Measurements from ENCODE around the gene COL23A1.

Gene COL23A1

DNA sequence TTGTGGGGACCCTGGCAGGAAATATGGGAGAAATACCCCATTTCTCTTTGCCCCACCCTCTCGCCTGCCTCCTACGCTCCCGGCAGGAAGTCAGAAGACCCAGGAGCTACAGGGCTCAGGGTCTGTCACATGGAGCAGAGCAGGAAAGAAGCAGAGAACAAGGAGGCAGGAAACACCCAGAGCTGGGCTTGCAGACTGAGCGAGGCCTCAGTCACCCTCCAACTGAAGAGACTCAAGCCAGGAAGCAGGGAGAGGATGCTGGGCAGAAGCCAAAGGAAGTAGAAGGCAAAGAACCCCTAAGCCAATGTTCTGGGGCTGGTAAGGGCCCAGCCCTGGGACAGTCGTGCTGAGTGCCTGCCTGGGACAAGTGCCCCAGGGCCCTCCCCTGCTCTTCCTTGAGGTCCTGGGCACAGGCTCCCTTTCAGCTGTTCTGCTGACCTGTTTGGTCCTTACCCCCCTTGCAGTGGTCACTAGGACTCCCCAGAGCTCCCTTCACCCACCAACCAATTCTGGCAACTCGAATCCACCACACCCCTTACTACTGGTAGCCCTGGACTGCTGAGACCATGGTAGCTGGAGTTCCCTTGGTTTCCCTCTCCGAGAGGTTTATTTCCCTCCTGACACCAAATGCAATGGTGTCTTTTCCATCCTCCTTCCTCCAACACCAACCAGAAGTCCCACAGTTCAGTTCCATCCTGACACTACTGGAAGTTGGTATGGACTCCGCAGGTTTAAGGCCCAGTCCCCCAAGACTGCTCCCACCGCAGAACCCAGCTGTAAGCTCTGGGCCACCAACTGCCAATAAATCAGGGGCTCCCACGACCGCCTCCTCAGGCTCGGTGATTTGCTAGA, 157.5 kb downstream of the COL23A1 start:
- H3K9me3 ChIP-seq (ENCODE audit: low read length): no peaks in the 10 kb centered on the region
- H3K4me3 ChIP-seq (ENCODE audit: low read depth in 1 of 2, low read length in 2 of 2): no peak overlapping the region
- no peak overlapping the region for H3K27ac ChIP-seq (ENCODE audit: low read depth, low read length)
- no peak overlapping the region for H3K9ac ChIP-seq (ENCODE audit: low read length)
- peaks cover 7% of the 10 kb centered on the region for H3K4me1 ChIP-seq (ENCODE audit: insufficient read depth, low read length)
- no peaks in the 10 kb centered on the region for H3K36me3 ChIP-seq (ENCODE audit: insufficient read depth, low read length)
- H3K27me3 ChIP-seq (ENCODE audit: control insufficient read depth in 1 of 2, insufficient read depth in 2 of 2, low read length in 2 of 2): peaks cover 0 to 6% of the 10 kb centered on the region in 2 donors

DNA sequence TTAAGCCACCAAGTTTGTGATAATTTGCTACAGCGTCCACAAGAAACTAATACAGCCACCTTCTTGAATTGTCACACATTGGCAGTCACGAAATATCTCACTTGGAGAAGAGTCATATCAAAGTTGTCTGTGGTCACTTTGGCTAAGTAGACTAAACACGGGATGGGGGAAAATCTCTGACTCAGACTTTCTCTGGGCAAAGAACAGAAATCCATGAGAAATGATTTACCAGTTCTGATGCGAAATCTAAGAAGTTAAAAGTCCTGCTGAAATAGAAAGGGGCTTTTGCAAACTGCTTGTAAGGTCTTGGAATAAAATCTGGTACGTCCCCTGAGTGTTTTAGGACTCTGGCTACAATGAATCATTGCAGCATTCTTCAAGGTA, 158.4 kb downstream of the COL23A1 start:
- Histone ChIP-seq H3K4me1 (ENCODE audit: insufficient read depth, low read length) (peaks cover 7% of the 10 kb centered on the region), H3K27me3 (ENCODE audit: control insufficient read depth in 1 of 2, insufficient read depth in 2 of 2, low read length in 2 of 2) (peaks cover 0 to 6% of the 10 kb centered on the region in 2 donors), H3K36me3 (ENCODE audit: insufficient read depth, low read length) (no peaks in the 10 kb centered on the region), H3K9ac (ENCODE audit: low read length) (no peak overlapping the region), H3K27ac (ENCODE audit: low read depth, low read length) (no peak overlapping the region), H3K9me3 (ENCODE audit: low read length) (no peaks in the 10 kb centered on the region), H3K4me3 (ENCODE audit: low read depth in 1 of 2, low read length in 2 of 2) (no peak overlapping the region)

DNA sequence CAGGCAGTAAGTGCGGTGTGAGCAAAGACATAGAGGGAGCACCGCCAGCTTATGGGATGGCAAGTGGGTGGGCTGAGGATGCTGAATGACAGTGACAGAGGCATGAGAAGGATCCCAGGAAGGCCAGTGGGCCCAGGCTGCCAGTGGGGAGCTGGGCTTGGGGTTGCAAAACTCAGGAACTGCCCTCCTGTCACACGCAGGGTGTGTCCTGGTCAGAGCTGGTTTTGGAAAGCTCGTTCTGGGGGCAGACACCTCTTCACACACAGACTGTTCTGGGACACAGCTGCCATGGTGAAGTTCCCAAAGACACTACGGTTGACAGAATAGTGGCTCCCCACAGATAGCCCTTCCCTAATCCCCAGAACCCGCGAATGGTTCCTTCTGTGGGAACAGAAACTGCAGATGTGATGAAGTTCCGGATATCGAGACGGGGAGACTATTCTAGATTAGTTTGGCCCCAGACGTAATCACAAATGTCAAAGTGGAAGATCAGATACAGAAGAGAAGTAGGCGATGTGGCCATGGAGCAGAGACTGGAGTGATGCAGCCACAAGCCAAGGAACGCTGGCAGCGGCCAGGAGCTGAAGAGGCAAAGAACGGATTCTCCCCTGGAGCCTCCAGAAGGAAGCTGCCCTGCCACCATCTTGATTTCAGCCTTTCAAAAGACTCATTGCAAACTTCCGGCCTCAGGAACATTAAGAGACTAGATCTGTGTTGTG, 159.0 kb downstream of the COL23A1 start:
- H3K27ac ChIP-seq (ENCODE audit: low read depth, low read length): no peak overlapping the region
- H3K4me3 ChIP-seq (ENCODE audit: low read depth in 1 of 2, low read length in 2 of 2): no peak overlapping the region
- peaks cover 0 to 6% of the 10 kb centered on the region in 2 donors for H3K27me3 ChIP-seq (ENCODE audit: control insufficient read depth in 1 of 2, insufficient read depth in 2 of 2, low read length in 2 of 2)
- no peaks in the 10 kb centered on the region for H3K36me3 ChIP-seq (ENCODE audit: insufficient read depth, low read length)
- H3K9me3 ChIP-seq (ENCODE audit: low read length): no peaks in the 10 kb centered on the region
- no peak overlapping the region for H3K9ac ChIP-seq (ENCODE audit: low read length)
- peaks cover 7% of the 10 kb centered on the region for H3K4me1 ChIP-seq (ENCODE audit: insufficient read depth, low read length)

DNA sequence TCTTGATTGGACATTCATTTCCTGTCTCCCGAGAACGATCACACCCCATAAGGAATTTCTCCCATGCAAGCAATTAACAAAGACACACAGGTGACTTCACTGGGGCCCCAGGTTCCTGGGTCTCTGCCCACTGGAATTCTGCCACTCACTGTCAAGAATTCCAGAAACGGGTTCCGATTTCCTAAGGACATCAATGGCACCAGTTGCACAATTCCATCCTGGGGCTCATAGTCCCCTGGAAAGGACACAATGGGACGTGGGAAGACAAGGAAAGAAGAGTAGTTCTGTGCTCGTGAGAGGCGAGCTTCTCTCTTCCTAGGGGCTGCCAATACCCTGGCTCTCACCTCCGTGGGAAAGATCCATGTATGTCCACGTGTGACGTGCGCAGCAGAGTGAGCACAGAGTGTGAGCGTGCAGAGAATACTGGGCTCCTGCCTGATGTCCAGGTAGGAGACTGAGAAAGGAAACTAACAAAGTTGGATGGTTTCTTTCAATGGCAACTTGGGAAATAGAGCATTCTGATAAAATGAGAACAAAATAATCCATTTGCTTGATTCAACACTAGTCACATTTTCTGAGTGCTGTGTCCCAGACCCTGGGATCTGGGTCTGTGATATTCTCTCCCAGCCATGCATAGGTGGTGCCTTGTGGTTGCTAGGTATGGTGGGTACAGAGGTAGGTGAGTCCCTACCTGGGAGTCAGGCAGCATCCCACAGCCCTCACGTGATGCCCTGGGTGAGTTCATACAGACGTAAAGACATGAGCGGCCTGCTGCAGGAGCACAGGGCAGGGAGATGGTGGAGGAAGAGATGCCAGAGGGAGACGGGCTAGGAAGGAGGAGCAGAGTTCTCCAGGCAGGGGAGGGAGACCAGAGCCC, 159.8 kb downstream of the COL23A1 start:
- peaks cover 7% of the 10 kb centered on the region for H3K4me1 ChIP-seq (ENCODE audit: insufficient read depth, low read length)

DNA sequence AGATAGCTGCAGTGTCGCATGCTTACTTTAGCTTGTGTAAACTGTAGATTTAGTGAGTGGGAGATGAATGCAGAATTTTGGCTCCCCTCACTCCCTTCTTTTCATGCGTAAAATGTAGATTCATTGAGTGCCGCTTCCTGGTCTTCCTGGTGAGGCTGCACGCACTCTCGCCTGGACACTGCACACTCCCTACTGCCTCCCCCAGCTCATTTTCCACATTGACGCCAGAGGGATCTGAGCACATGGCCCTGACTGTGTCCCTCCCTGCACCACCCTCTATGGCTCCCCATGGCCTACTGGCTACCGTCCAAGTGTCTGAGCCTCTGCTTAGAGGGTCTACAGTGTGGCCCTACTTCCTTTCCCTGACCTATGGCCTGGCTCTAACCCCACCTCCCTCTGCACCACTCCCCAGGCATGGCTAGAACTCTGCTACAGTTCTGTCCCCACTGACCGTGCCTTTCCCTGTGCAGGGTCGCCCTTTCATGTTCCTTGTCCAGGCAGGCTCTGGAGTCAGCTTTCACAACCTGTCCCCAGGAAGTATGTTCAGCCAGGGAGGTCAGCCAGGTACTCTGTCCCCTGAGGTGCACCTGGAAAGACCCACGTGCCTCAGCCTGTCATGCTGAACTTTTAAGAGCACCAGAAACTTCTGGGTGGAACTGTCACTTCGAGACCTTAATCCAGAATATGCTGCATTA, 160.6 kb downstream of the COL23A1 start:
- Histone ChIP-seq H3K27me3 (ENCODE audit: control insufficient read depth in 1 of 2, insufficient read depth in 2 of 2, low read length in 2 of 2) (peaks cover 0 to 4% of the 10 kb centered on the region in 2 donors), H3K36me3 (ENCODE audit: insufficient read depth, low read length) (no peaks in the 10 kb centered on the region), H3K4me1 (ENCODE audit: insufficient read depth, low read length) (peaks cover 7% of the 10 kb centered on the region), H3K27ac (ENCODE audit: low read depth, low read length) (no peak overlapping the region), H3K9ac (ENCODE audit: low read length) (no peak overlapping the region), H3K4me3 (ENCODE audit: low read depth in 1 of 2, low read length in 2 of 2) (no peak overlapping the region), H3K9me3 (ENCODE audit: low read length) (no peaks in the 10 kb centered on the region)

More for the DNA sequence above, 159.8 kb downstream of the COL23A1 start:
- Histone ChIP-seq H3K27me3 (ENCODE audit: control insufficient read depth in 1 of 2, insufficient read depth in 2 of 2, low read length in 2 of 2) (peaks cover 0 to 6% of the 10 kb centered on the region in 2 donors), H3K36me3 (ENCODE audit: insufficient read depth, low read length) (no peaks in the 10 kb centered on the region), H3K9ac (ENCODE audit: low read length) (no peak overlapping the region), H3K9me3 (ENCODE audit: low read length) (no peaks in the 10 kb centered on the region), H3K27ac (ENCODE audit: low read depth, low read length) (no peak overlapping the region), H3K4me3 (ENCODE audit: low read depth in 1 of 2, low read length in 2 of 2) (no peak overlapping the region)

DNA sequence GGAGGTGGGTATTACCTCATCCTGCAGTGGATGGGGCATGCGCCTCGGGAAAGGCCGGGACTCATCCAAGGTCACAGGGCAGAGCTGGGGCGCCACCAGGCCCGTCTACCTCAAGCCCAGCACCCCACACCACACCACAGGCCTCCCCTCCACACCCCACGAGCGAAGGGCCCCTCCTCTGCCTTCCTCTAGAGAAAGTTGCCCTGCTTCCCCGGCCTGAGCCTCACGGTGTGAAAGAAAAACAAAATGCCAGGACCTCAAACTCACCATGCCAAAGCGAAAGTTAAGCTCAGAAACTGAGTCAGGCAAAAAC, 161.1 kb downstream of the COL23A1 start:
- H3K36me3 ChIP-seq (ENCODE audit: insufficient read depth, low read length): no peaks in the 10 kb centered on the region
- no peak overlapping the region for H3K4me3 ChIP-seq (ENCODE audit: low read depth in 1 of 2, low read length in 2 of 2)
- H3K4me1 ChIP-seq (ENCODE audit: insufficient read depth, low read length): peaks cover 7% of the 10 kb centered on the region
- no peaks in the 10 kb centered on the region for H3K9me3 ChIP-seq (ENCODE audit: low read length)
- no peak overlapping the region for H3K27ac ChIP-seq (ENCODE audit: low read depth, low read length)
- no peak overlapping the region for H3K9ac ChIP-seq (ENCODE audit: low read length)
- no peaks in the 10 kb centered on the region for H3K27me3 ChIP-seq (ENCODE audit: control insufficient read depth in 1 of 2, insufficient read depth in 2 of 2, low read length in 2 of 2)

DNA sequence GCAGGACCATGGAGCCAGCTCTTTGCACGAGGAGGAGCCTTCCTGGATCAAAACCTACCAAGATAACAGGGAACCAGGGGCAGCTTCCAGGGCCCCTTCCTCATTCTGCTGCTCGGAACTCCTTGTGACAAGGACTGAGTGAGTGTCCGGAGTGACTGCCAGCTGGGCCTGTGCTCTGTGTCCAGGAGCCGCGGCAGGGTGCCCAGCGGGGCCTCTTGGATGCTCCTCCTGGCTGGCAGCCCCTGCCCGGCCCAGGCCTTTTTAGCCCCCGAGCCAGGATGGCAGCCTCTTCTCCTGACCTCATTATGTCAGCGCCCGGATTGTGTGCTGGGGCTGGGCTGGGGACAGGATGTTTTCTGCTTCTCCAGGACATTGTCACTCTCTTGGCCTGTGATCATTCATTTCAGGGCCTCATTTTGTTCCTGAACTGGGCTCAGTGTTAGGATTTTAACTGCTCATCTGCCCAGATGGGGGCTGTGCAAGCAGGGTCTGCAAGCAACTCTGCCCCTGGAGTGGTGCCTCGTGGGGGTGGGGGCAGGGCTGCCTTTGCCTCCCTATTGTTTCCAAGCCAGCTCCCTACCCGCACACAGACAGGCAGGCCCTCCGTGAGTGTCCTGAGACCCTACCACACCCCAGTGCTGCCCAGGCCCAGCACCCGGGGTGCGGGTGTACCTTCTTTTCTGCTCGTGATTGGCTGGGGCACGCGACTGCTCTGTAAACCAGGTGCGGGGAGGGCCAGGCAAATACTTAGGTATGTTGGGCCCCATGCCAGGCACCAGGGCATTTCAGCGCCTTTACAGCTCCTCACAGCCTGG, 161.6 kb downstream of the COL23A1 start:
- Histone ChIP-seq H3K4me1 (ENCODE audit: insufficient read depth, low read length) (peaks cover 7% of the 10 kb centered on the region), H3K27me3 (ENCODE audit: control insufficient read depth in 1 of 2, insufficient read depth in 2 of 2, low read length in 2 of 2) (no peaks in the 10 kb centered on the region), H3K9ac (ENCODE audit: low read length) (no peak overlapping the region), H3K27ac (ENCODE audit: low read depth, low read length) (no peak overlapping the region), H3K9me3 (ENCODE audit: low read length) (no peaks in the 10 kb centered on the region), H3K4me3 (ENCODE audit: low read depth in 1 of 2, low read length in 2 of 2) (no peak overlapping the region), H3K36me3 (ENCODE audit: insufficient read depth, low read length) (no peaks in the 10 kb centered on the region)

DNA sequence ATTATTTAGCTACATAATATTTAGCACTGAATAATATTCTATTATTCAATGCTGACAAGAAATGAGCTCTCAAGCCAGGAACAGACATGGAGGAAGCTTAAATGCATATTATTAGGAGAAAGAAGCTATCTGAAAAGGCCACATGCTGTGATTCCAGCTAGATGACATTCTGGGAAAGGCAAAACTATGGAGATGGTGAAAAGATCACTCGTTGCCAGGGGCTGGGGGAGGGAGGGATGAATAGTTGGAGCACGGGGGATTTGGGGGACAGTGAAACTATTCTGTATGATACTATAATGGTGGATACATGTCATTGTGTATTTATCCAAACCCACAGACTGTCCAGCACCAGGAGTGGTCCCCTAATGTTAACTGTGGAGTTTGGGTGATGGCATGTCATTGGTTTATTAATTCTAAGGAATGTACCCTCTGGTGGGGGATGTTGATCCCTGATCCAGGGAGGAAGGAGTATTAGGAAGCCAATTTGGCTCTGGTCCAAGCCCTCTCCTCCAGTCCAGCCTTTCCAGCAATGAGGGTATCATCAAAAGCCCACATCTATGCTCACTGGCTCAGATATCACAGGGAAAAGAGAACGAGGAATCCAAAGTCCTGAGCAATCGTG, 162.5 kb downstream of the COL23A1 start:
- peaks cover 7% of the 10 kb centered on the region for H3K4me1 ChIP-seq (ENCODE audit: insufficient read depth, low read length)
- H3K36me3 ChIP-seq (ENCODE audit: insufficient read depth, low read length): no peaks in the 10 kb centered on the region
- H3K9ac ChIP-seq (ENCODE audit: low read length): no peak overlapping the region
- no peak overlapping the region for H3K27ac ChIP-seq (ENCODE audit: low read depth, low read length)
- no peaks in the 10 kb centered on the region for H3K27me3 ChIP-seq (ENCODE audit: control insufficient read depth in 1 of 2, insufficient read depth in 2 of 2, low read length in 2 of 2)
- no peaks in the 10 kb centered on the region for H3K9me3 ChIP-seq (ENCODE audit: low read length)
- no peak overlapping the region for H3K4me3 ChIP-seq (ENCODE audit: low read depth in 1 of 2, low read length in 2 of 2)

DNA sequence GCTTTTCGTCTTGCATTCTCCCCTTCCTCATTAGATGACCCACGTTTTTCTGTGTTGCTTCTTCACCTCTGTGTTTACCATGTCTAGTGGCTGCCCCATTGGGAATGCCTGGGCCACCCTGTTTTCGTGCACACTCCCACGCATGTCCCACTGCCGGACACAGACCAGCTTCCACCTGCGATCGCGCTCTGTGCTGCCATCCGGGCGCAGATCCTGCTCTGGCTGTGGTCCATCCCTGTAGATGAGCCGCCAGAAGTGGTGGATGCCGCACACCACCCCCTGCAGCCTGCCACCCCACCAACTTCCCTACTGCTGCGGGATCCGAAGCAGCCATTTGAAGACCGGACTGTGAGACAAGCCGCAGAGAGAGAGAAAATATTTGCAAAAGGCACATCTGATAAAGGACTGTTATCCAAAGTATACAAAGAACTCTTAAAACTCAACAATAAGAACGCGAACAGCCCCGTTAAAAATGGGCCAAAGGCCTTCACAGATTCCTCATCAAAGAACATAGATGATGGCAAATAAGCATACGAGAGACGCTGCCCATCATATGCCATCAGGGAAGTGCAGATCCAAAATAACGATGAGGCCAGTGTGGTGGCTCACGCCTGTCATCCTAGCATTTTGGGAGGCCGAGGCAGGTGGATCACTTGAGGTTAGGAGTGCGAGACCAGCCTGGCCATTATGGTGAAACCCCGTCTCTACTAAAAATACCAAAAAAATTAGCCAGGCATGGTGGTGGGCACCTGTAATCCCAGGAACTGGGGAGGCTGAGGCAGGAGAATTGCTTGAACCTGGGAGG, 163.7 kb downstream of the COL23A1 start:
- no peak overlapping the region for H3K27ac ChIP-seq (ENCODE audit: low read depth, low read length)
- H3K36me3 ChIP-seq (ENCODE audit: insufficient read depth, low read length): no peaks in the 10 kb centered on the region
- no peaks in the 10 kb centered on the region for H3K27me3 ChIP-seq (ENCODE audit: control insufficient read depth in 1 of 2, insufficient read depth in 2 of 2, low read length in 2 of 2)
- no peaks in the 10 kb centered on the region for H3K9me3 ChIP-seq (ENCODE audit: low read length)
- no peak overlapping the region for H3K9ac ChIP-seq (ENCODE audit: low read length)
- H3K4me3 ChIP-seq (ENCODE audit: low read depth in 1 of 2, low read length in 2 of 2): no peak overlapping the region
- peaks cover 7% of the 10 kb centered on the region for H3K4me1 ChIP-seq (ENCODE audit: insufficient read depth, low read length)

All from muscle layer of colon (tissue), 2 donors.